ENCODE measurements around the gene KRTAP17-1.
"Not testable (repeated sequence)": the region's sequence is repeated elsewhere in the genome, so short reads cannot be mapped to it uniquely, and the experiment has no call there.

KRTAP17-1 gene, protein sequence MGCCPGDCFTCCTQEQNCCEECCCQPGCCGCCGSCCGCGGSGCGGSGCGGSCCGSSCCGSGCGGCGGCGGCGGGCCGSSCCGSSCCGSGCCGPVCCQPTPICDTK

DNA sequence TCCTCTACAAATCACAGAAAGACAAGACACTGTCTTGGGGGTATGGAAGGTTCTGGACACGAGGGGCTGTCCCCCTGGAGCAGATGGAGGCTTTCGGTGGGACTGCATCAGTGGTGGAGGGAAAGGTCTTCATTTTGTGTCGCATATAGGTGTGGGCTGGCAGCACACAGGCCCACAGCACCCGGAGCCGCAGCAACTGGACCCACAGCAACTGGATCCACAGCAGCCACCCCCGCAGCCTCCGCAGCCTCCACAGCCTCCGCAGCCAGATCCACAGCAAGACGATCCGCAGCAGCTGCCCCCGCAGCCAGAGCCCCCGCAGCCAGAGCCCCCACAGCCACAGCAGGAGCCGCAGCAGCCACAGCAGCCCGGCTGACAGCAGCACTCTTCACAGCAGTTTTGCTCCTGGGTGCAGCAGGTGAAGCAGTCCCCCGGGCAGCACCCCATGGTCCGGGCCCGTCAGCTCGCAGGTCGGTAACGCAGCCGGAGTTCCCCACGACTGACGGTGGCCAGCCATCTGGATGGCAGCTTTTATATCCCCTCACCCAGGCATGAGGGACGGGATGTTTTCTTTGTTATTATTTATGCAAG is at the start of gene KRTAP17-1:
TSS of gene KRTAP17-1 (minus strand) at position 507 of the 591 bp plus-strand sequence. CDS start at position 447, 60 bp downstream.
- DNase-seq (ENCODE audit: low read depth, low spot score), result no peak

DNA sequence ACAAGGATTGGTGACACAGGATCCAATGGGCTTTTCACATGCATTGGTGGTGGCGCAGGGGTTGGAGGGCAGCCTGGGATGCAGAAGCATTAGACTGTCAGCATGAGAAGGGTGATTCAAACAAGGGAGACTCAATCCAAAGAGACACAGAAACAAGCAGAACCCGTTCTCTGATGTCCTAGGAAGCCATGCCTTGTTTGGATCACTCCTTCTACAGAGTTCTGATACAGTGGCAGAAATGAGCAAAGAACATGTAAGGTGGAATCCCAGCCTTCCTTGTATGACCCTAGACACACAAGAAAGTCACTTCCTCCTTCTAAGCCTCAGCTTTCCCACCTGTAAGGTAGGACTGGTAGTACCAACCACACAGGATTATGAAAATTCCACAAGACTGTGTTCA is 48.4 kb upstream of the KRTAP17-1 start:
- DNase-seq (ENCODE audit: low read depth, low spot score), result no peak

DNA sequence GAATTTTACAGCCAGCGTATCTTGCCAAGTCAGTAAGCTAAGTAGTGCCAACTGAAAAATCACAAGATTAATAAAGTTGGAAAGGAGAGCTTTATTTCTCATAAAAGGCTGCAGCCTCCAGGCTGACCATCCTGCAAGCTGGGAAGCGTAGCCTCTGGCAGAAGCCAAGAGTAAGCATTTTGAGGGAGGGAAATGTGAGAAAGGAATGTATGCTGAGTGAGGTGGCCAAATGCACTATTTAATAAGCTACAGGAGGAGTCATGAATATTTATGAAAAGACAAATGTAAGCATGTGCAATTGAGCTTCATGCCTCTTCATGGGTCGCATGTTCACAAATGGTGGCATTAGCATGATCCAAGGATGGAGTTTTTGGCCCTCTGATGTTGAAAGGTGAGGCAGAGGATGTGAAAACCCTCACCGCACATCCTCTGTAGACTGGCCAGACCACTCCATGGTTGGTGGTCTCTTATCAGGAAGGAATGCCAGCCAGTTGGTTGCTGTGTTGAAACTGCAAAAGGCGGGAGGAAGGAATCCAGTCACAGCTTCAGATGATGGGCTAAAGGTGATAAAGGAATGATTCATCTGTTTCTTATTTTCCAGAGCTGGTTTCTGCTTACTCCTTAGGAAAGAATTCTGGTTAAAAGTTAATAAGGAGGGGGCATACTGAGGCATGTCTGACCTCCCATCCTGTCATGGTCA is 44.9 kb upstream of the KRTAP17-1 start:
- DNase-seq (ENCODE audit: low read depth, low spot score), result no peak

DNA sequence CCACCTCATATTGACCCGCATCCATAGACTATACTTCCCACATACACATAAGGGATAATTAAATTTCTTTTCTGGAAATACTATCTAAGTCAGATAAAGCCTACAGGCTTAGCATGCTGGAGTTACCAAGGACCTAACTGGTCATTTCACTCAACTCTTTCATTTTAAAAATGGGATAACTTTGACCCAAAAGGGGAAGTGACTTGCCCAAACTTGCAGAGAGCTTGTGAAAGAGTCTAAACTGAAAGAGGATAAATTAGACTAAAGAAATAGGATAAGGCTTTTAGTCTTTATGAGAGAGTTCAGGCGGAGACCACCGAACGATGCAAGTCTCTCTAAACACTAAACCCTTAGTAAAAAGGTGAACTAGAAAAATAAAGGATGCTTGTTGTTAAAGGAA is 39.0 kb upstream of the KRTAP17-1 start:
- no peak for DNase-seq (ENCODE audit: low read depth, low spot score)

DNA sequence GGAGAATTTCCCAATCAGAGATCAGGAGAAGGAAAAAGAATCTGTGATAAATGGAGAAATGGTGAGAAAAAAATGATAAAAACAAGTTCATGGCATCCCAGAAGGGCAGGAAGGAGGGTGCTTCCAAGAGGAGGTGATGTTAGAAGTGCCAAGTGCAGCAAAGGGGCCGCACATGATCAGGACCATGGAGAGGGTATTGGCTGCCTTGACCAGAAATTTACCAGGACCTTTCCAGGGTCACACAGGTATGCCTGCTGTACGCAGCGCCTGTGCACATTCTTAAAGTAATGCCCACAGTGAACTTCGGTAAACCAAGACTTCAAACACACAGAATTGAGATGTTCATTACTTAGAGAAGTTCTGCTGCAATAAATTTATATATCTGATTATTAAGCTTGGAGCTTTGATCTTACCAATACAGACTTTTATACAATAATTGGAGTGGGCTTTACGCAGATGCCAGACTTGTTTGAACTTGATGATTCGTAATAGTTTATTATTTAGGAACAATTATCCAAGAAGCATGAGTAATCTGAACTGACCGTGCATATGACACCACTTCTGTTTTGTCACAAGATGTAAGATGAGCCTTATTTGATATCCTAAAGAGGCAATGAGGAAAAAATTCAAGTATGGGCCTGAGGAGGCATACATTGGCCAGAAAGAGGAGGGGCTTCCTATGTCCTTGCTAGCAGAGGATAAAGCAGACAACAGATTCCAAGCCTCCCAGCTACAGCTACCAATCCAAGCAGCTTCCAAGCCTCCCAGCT is 37.3 kb upstream of the KRTAP17-1 start:
- no peak for DNase-seq (ENCODE audit: low read depth, low spot score)

DNA sequence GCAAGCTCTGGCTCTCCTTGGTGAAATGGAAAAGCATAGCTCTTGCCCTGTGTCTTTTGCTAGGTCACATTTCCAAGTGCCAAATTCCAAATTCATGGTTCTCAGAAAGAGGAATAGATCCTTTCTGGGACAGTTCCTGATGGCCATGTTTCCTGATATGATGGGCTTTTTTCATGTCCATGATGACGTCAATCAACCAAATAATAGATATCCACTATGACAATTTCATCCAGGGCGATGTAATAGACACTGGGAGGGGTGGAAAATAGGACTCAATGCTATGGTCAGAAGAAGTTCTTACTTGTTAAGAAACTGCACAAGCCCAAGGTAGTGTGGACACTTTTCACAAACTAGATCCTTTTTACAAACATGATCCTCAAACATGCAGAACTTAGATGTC is 35.7 kb upstream of the KRTAP17-1 start:
- DNase-seq (ENCODE audit: low read depth, low spot score), result no peak

DNA sequence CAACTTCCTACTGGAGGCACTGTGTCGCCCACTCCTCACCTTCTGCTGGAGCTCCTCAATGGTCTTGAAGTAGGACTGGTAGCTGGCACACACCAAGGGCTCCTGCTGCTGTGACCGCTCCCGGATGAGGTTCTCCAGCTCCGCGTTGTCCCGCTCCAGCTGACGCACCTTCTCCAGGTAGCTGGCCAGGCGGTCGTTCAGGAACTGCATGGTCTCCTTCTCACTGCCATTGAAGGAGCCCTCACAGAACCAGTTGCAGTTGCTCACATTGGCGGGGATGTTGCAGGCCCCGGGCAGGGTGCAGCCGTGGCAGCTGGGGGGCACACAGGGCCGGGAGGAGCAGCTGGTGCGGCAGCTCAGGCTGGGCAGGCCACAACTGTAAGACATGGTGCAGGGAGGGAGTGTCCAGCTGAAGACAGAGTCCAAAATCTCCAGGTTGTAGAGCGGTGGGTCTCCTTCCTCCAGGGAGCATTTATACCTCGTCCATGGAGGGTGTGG is 34.9 kb upstream of the KRTAP17-1 start, which contains the start of gene KRT33A:
TSS of gene KRT33A (minus strand) at position 448 of the 498 bp plus-strand sequence. CDS start at position 387, 61 bp downstream.
- not testable (repeated sequence) for DNase-seq (ENCODE audit: low read depth, low spot score)

DNA sequence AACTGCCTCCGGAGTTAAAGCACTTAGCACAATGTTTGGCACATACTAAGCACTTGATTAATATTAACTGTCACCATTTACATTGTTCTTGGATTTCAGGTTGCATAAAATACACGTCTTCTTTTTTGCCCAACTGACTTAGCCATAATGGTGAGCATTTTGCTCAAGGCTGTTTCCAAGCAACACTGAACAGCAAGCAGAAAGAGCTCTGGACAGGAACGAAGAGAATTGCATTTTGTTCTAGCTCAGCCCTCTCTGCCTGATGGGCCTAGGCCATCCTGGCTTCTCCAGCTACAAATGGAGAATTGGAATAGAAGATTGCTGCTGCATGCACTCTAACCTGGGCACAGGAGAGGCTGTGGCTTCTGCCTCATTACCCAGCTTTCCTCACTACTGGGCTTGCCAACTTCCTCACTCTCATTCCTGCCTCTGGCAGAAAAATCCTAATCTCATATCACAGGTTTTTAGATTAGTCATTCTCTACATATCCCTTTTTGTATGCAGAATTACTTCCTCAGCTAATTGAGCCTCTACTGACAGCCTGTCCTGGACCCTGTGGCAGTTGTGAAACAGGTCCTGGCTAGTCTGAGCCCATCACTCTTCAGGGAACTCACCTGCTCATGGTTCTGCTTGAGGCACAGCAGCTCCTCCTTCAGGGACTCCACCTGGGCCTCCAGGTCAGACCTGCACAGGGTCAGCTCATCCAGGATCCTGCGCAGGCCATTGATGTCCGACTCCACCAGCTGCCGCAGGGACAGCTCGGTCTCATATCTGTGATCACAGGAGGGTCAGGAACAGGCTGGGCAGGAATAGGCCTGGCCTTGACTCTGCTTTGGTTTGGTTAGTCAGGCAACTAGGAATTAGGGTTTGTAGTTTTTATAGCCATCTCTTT is 32.6 kb upstream of the KRTAP17-1 start:
- no peak for DNase-seq (ENCODE audit: low read depth, low spot score)

DNA sequence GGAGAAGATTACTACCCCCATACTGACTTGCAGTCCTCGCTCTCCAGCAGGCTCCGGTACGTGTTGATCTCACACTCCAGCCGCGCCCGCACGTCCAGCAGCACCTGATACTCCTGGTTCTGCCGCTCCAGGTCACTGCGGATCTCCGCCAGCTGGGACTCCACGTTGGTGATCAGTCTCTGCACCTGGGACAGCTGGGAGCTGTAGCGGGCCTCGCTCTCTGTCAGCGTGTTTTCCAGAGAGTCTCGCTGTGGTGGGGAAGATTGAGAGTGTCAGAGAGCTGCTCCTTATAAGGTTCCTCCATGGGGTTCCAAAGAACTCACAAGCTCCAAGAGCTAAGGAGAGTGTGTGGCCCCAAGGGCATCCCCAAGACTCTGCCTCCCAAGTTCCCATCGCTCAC is 30.9 kb upstream of the KRTAP17-1 start:
- DNase-seq (ENCODE audit: low read depth, low spot score), result not testable (repeated sequence)

DNA sequence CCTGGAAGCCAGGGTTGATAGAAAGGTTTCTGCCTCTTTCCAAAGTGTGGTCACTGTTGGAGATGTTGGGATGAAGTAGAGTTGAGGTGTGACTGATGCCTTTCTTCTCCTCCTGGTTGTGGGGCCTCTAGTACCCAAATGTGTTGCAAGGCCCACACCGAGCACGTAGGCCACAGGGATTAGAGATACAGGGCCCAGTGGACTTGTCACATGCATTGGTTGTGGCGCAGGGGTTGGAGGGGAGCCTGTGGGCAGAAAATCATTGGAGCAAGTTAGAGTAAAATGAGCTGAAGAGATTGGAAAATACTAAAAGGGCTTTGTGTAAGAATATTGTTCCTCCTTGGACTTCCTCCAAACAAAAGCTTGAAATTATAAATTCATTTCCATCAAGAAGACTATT is 30.5 kb upstream of the KRTAP17-1 start:
- no peak for DNase-seq (ENCODE audit: low read depth, low spot score)

DNA sequence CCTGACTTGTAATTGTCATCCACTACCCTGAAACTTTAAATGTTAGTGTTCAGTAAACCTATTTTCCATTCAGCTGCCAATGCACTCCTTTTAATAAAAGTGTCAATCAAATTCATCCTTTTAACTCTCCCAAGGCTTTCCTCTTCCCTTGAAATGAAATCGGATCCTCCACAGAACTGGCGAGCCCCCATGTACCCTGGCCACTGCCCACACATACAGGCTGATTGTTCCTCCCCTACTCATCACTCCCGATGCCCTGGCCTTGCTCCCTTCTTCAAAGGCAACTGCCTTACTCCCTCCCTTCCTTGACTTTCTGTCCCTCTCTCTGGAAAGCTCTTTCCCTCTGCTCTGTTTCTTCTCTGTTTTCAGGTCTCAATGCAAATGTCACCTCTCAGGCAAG is 27.5 kb upstream of the KRTAP17-1 start:
- no peak for DNase-seq (ENCODE audit: low read depth, low spot score)

DNA sequence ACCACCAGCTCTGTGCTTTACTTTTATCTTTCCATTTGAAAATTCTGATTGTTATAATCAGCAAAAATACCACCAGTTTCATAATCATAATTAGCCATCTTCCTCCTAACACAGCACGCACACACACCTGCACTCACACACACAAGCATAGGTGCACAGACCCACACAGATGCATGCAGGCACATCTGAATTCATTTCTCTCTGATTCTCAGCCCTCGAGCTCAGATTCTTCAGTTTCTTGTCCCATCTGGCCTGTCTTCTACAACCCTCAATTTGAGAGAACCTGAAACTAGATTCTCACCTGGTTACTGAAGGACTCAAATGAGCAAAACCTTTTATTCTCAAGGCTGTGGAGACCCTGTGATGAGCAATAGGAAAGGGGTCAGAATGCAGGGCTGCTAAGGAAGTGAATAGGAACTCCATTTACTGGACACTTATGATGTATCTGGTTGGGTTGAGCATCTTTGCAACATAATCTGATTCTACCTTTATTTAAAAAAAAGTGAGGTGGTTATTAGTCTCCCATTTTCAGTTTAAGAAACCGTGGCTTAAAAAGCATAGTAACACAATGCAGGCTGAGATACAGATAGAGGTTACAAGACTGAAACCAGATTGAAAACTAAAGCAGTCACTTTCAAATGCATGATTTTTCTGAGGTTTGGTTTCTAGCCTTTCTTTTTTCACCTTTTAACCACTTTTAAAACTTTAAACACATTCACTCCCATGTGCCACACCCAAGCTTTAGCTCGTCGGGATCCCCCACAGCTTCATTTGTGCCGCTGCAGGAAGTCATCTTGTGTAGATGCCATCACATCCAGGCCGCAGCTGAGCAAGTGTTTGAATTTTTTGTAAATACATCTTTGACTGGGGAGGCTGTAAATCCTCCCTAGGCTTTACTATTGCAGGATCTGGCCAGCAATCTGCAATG is 25.7 kb upstream of the KRTAP17-1 start:
- peak; percentile 21 for DNase-seq (ENCODE audit: low read depth, low spot score)

DNA sequence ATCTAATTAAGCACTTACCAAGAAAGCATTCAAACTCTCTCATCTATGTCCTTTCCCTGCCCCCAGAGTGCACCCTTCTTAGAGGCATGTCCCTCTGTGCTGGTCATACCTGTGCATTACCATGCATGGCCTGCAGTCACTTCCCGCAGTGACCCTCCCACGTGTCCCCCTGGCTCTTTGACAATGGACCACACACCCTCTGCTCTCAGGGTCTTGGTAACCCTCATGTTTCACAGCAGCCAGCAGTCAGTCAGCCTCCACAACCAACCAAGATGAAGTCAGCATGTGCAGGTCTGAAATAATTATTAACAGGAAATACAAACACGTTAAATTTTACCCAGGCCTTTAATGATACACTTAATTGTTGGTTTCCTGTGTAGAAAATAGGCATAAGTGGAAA is 25.0 kb upstream of the KRTAP17-1 start:
- no peak for DNase-seq (ENCODE audit: low read depth, low spot score)

DNA sequence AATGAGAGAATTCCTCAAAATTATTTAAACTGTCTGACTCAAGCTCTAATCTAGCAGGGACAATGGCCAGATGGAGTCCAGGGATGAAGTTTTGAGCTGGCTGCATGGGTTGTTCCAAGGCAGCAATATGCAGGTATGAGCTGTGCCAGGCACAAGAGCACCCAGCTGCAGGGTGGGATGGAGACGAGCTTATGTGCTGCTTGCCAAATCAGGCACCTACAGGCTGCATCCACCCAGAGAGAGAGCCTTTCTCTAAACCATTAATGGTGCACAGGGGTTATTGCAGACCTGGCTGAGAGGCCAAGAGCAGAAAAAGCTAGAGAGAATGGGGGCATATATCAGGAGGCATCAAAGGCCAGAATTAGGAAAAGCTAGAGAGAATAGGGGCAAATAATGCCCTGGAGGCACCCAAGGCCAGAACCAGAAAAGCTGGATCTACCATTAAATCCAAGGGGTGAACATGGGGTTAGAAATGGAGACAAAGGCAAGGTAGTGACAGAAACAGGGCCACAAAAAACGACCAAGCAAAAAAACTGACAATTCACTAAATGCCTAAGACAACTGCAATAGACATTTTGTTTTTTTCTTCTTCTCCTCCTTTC is 24.2 kb upstream of the KRTAP17-1 start:
- no peak for DNase-seq (ENCODE audit: low read depth, low spot score)

DNA sequence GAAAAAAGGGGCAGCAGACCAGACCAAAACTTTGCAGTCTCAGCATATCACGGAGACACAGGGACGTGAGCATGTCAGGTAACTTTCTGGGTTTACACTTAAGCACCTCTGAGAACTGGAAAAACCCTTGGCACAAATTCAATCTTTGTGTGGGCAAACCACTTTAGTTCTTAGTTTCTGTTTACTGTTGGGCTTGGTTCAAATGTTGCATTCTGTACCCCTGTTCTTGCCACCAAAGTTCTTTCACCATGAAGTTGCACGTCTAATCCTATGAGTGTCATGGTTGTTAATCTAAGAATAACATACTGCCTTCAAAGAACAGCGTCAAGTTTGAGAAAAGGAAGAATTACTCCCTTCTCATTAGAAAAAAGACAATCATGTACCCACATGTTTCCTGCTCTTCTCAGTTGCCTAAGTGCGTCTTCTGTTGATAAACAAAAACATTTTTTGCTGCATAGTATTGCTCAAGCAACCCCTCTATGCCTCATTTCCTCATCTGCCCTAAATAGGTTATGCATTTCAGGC is 23.5 kb upstream of the KRTAP17-1 start:
- no peak for DNase-seq (ENCODE audit: low read depth, low spot score)

DNA sequence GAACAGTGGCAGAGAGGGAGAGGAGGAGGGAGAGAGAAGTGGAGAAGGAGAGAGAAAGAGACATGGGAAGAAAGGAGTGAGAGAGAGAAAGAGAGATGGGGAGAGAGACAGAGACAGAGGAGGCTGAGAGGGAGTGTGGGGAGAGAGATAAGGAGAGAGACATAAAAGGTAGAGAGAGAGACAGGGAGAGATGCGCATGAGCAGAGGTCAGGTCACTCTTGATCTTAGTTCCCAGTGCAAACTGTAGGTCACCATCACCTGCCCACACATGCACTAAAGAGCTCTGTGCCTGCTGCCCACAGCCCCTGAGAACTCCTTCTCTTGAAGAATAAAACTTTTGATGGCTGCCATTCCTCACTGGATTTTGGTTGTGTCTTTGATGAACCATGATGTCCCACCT is 20.2 kb upstream of the KRTAP17-1 start:
- DNase-seq (ENCODE audit: low read depth, low spot score), result no peak

DNA sequence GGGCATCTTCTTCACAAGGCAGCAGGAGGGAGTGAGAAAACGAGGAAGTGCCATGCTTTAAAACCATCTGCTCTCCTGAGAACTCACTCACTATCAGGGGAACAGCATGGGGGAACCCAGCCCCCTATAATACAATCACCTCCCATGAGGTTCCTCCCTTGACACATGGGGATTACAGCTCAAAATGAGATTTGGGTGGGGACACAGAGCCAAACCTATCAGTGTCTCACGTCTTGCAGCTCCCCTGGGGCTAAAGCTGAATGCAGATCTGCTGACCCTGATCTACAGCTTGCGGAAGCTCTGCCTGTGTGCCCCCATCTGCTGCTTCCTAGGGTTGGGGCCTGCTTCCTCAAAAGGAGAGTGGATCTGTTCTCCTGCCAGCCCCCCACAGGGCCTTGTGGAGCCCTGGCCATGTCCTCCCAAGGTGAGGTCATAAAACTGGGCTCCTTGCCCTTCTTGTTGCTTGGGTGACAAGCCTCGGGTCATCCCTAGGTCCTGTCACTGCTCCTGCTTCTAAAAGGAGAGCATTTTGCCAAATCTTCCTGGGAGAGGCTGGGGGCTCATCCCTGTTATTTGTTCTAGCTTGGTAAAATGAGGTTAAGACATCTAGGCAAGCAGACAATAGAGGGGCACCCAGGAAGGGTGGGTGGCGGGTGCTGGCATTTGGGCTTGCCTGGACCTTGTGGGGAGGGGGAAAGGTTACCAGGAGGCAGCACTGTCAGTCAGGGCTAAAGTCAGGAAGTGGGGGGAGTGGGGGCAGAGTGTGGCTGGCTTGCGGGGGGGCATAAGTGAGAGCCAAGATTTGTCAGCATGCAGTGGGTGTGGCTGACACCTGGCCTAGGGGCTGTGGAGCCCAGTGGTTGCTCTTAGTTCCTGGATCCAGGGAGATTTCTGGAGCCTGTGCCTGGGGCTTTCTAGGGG is 19.1 kb upstream of the KRTAP17-1 start:
- no peak for DNase-seq (ENCODE audit: low read depth, low spot score)

DNA sequence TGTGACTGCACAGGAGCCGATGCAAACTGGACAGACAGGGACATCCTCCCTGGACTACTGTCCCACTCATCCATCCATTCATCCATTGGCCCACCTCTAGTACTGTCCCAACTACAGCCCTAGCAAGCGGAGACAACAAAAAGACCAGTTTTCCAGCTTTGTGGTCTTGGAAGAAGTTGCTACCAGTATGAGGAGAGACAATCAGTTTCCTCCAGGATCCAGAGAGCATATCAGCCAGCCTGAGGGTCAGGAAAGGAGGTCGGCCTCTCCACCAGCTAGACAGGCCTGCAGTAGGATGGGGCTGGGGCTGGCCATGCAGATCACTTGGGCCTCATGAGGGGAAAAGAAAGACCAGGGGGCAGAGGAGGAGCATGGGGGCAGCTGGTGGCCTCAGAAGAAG is 18.3 kb upstream of the KRTAP17-1 start:
- no peak for DNase-seq (ENCODE audit: low read depth, low spot score)

Measured in activated naive CD8-positive, alpha-beta T cell treated with anti-CD3 and anti-CD28 coated beads, Interleukin-2, amount 50 U/mL, for 16 hours (primary cell).